ENCODE data around the gene PTCHD1.

DNA sequence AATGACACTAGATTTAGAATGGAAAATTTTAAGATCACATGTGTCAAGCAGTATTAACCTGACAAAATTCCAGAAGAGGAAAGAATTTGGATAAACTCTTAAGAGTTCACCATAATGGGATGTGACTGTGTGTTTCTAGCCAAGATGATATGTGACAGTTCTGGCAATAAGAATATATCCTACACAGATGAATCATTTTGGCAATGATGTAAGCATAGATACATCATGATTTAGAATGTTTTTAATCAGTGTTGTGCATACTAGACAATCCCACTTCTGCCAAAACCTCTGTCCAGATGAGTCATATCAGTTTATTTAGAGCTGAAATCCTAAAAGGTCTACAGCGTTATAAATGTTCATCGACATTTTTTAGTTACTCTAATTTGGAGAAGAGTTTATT, 48.8 kb downstream of the PTCHD1 start:
- TF ChIP-seq CTCF (IDR thresholded peaks at IDR 0.05), result no peak
- TF ChIP-seq POLR2A (IDR thresholded peaks at IDR 0.05), result no peak

All from esophagus squamous epithelium (tissue), 4 donors.